ENCODE measurements around the gene IGSF21.

IGSF21 gene

DNA sequence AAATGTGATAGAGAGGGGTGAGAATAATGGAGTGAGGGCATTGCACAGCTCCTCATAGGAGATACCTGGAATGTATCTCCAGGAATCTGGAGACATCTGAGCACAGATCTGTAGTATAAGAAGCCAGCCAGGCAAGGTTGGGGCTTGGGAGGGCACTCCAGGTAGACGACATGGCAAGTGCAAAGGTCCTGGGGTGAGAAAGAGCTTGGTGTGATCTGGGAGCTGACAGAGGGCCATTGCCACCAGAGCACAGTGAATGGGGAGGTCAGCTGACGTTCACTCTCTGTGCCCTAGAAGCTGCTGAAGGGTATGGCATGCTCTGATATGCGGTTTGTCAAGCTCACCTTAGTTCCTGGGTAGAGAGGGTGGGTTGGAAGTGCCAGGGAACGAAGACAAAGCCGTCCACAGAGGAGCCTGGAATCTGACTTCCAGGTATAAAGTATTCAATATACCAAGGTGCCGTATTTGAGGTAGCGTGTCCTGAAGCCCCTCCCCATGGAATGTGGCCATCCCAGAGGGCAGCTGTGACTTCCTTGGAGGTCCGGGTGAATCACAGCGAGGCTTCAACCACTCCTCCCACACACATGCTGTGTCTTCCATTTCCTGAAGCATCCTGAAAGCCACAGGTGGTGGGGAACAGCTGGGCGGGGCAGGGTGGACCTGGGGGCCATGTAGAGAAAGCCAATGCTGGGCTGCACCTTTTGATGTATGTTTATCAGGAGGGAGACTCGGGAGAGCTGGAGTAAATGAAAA lies 190.5 kb downstream of the IGSF21 start:
- TF ChIP-seq, protein P1, sequence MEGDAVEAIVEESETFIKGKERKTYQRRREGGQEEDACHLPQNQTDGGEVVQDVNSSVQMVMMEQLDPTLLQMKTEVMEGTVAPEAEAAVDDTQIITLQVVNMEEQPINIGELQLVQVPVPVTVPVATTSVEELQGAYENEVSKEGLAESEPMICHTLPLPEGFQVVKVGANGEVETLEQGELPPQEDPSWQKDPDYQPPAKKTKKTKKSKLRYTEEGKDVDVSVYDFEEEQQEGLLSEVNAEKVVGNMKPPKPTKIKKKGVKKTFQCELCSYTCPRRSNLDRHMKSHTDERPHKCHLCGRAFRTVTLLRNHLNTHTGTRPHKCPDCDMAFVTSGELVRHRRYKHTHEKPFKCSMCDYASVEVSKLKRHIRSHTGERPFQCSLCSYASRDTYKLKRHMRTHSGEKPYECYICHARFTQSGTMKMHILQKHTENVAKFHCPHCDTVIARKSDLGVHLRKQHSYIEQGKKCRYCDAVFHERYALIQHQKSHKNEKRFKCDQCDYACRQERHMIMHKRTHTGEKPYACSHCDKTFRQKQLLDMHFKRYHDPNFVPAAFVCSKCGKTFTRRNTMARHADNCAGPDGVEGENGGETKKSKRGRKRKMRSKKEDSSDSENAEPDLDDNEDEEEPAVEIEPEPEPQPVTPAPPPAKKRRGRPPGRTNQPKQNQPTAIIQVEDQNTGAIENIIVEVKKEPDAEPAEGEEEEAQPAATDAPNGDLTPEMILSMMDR (conservative IDR thresholded peaks at IDR 0.05; ENCODE audit: low read length): no peak
- no peak for DNase-seq (ENCODE audit: low read depth)
- H3K4me3 ChIP-seq (ENCODE audit: low read length): no peak overlapping the region

DNA sequence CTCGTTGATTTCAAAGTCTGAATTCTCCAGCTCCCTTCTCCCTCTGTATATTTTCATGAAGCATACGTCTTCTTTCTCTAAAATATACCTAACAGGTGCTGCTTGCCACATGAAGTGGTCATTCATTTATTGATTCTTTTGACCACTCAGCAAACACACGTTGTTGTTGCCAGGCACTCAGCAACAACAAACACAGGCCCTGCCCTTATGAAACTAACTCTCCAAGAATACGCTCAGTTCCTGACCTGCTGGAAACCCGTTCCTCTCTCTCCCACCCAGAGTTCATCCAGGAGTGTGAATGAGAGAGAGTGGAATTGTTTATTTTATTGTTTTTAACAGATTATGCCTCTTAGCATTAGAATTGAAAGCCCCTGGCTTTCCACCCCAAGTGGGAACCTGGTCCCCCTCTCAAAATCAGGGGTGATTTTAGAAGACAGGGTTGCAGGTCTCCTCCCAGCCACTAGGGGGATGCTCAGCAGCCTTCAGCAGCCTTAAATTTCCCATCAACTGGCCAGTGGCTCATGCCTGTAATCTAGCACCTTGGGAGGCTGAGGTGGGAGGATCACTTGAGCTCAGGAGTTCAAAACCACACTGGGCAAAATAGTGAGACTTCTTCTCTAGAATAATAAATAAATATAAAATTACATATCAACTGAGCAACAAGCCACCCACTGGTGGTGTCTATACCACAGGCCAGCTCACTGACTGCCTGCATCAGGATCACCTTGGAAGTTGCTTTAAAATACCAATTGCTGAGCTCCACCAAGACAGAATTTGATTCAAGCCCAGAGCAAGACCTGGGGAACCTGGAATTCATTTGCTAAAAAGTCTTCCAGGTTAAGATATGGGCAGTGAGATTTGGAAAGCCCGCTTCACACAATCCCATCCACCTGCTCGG lies 192.1 kb downstream of the IGSF21 start:
- peak; percentile 1 for DNase-seq (ENCODE audit: low read depth)
- no peak overlapping the region for H3K4me3 ChIP-seq (ENCODE audit: low read length)
- TF ChIP-seq, protein P1 (conservative IDR thresholded peaks at IDR 0.05; ENCODE audit: low read length): peak; percentile 57

GRCh38 chr1:18300376-18300775 lies 192.8 kb downstream of the IGSF21 start:
- TF ChIP-seq, protein P1 (conservative IDR thresholded peaks at IDR 0.05; ENCODE audit: low read length): no peak
- no peak overlapping the region for H3K4me3 ChIP-seq (ENCODE audit: low read length)
- no peak for DNase-seq (ENCODE audit: low read depth)

GRCh38 chr1:18302788-18303413 lies 195.3 kb downstream of the IGSF21 start:
- no peak for DNase-seq (ENCODE audit: low read depth)

DNA sequence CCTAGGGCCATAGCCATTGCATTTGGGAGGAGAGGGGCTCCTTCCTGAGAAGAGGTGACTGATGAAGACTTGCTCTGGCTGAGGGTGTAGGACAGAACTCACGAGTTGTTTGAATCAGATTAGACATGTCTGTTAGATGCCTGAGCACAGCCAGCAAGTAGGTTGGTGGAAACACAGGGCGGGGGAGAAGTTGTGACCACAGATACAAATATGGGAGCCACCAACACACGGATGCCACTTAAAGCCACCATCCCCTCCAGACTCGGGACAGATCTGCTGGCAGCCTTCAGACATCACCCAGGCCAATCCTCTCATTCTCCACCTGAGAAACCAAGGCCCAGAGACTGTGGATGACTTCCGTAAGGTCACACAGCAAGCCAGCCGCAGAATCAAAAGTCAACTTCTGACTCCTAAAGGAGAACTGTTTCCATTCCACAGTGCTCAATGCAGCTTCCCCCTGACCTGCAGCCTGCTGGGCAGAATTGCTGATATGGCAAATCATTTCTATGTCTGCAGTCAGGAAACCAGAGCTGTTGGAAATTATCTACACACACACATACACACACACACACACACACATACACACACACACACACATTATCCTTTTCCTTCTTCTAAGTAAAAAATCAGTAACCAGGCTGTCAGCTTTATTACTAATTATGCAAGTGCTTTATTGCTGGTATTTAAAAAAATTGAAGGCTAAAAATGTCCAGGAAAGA lies 196.7 kb downstream of the IGSF21 start:
- H3K4me3 ChIP-seq (ENCODE audit: low read length): no peak overlapping the region
- TF ChIP-seq, protein P1 (conservative IDR thresholded peaks at IDR 0.05; ENCODE audit: low read length): no peak
- DNase-seq (ENCODE audit: low read depth): no peak

More at GRCh38 chr1:18302788-18303413, 195.3 kb downstream of the IGSF21 start:
- H3K4me3 ChIP-seq (ENCODE audit: low read length): no peak overlapping the region
- TF ChIP-seq, protein P1 (conservative IDR thresholded peaks at IDR 0.05; ENCODE audit: low read length): peak; percentile 30

GRCh38 chr1:18305182-18305795 lies 197.7 kb downstream of the IGSF21 start:
- DNase-seq (ENCODE audit: low read depth): no peak
- TF ChIP-seq, protein P1 (conservative IDR thresholded peaks at IDR 0.05; ENCODE audit: low read length): no peak
- no peak overlapping the region for H3K4me3 ChIP-seq (ENCODE audit: low read length)

Data from AG10803 (cell line).